ENCODE measurements around the gene ADAMTS2. TPM values are rescaled to one million over a fixed set of nuclear protein-coding genes. Genes with fewer than 3 reads are reported as not detected.

The ADAMTS2 gene
- total RNA-seq, 1 donor from 2014 or later, result 93.2 TPM

DNA sequence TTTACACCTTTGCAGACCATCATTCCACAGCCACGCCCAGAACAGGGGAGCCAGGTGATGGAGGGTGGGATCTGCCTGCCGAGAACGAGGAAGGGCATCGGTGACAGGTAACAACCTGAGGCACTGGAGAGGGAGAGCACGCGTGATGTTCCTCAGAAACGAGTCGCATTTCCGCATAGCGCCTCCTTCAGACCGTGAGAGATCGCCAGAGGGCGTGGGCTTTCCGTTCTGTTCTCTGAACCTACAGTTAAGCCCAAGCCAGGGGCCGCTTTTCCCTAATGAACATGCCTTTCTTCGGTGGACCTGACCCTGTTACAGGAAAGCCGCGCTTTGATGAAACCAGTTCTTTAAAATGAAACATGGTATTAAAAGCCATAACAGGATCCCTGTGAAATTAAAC lies 17.1 kb upstream of the ADAMTS2 start:
- Mint-ChIP-seq H3K27me3 (ENCODE audit: low read depth) (peaks cover 4% of the 10 kb centered on the region), H3K27ac (ENCODE audit: unreplicated experiment) (no peak overlapping the region), H3K36me3 (ENCODE audit: low read depth) (no peaks in the 10 kb centered on the region)

GRCh38 chr5:179361037-179361603 lies 15.9 kb upstream of the ADAMTS2 start:
- H3K4me3 Mint-ChIP-seq (ENCODE audit: unreplicated experiment), result no peak overlapping the region
- H3K36me3 Mint-ChIP-seq (ENCODE audit: low read depth), result no peaks in the 10 kb centered on the region
- no peak overlapping the region for H3K27ac Mint-ChIP-seq (ENCODE audit: unreplicated experiment)
- TF ChIP-seq CTCF (IDR thresholded peaks at IDR 0.05), result no peak
- H3K27me3 Mint-ChIP-seq (ENCODE audit: low read depth), result no peaks in the 10 kb centered on the region
- H3K9me3 Mint-ChIP-seq (ENCODE audit: low read depth), result peaks cover 9% of the 10 kb centered on the region
- peaks cover 3% of the 10 kb centered on the region for H3K4me1 Mint-ChIP-seq (ENCODE audit: low read depth)
- no peak for DNase-seq (ENCODE audit: low spot score)

More for the DNA sequence above, 17.1 kb upstream of the ADAMTS2 start:
- no peak for DNase-seq (ENCODE audit: low spot score)
- H3K4me1 Mint-ChIP-seq (ENCODE audit: low read depth), result no peaks in the 10 kb centered on the region
- peaks cover 9% of the 10 kb centered on the region for H3K9me3 Mint-ChIP-seq (ENCODE audit: low read depth)
- no peak for TF ChIP-seq CTCF (IDR thresholded peaks at IDR 0.05)
- no peak overlapping the region for H3K4me3 Mint-ChIP-seq (ENCODE audit: unreplicated experiment)

DNA sequence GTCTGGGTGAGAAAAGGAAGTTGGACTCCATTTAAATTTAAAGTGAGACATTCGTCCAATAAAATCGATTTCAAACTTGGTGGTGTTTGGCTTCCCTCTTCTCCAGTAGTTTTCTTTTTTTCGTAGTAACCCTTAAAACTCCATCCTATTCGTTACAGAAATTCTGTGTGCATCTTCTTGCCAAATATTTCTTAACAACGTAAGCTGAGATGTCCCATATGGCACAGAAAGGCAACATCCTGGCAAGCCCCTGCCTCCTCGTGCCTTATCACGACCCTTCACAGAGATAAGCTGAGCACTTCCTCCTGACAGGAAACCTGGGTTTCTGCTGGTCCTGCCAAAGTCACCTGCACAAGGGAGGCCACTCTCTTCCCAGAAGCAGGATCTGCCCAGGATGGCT lies 11.8 kb upstream of the ADAMTS2 start:
- TF ChIP-seq CTCF (IDR thresholded peaks at IDR 0.05), result no peak
- Mint-ChIP-seq H3K9me3 (ENCODE audit: low read depth) (peaks cover 7% of the 10 kb centered on the region), H3K27me3 (ENCODE audit: low read depth) (no peaks in the 10 kb centered on the region), H3K4me1 (ENCODE audit: low read depth) (peaks cover 3% of the 10 kb centered on the region), H3K36me3 (ENCODE audit: low read depth) (no peaks in the 10 kb centered on the region), H3K4me3 (ENCODE audit: unreplicated experiment) (no peak overlapping the region), H3K27ac (ENCODE audit: unreplicated experiment) (no peak overlapping the region)
- DNase-seq (ENCODE audit: low spot score), result no peak

GRCh38 chr5:179355976-179356974 lies 11.0 kb upstream of the ADAMTS2 start:
- H3K4me3 Mint-ChIP-seq (ENCODE audit: unreplicated experiment), result no peak overlapping the region
- H3K27me3 Mint-ChIP-seq (ENCODE audit: low read depth), result peaks cover 2% of the 10 kb centered on the region

More at GRCh38 chr5:179355976-179356974, 11.0 kb upstream of the ADAMTS2 start:
- Mint-ChIP-seq H3K9me3 (ENCODE audit: low read depth) (peaks cover 6% of the 10 kb centered on the region), H3K36me3 (ENCODE audit: low read depth) (no peaks in the 10 kb centered on the region), H3K27ac (ENCODE audit: unreplicated experiment) (peak overlapping the region; percentile 75), H3K4me1 (ENCODE audit: low read depth) (peaks cover 3% of the 10 kb centered on the region)
- no peak for DNase-seq (ENCODE audit: low spot score)
- TF ChIP-seq CTCF (IDR thresholded peaks at IDR 0.05), result no peak
